ENCODE results near the gene YEATS2. TPM values are rescaled to one million over a fixed set of nuclear protein-coding genes. Genes with fewer than 3 reads are reported as not detected.

The YEATS2 gene
- total RNA-seq, 3 donors from 2014 or later (not counting 1 experiment from before 2014, with no cell fraction given), result 23.1 to 25.8 (median 25.2) TPM

DNA sequence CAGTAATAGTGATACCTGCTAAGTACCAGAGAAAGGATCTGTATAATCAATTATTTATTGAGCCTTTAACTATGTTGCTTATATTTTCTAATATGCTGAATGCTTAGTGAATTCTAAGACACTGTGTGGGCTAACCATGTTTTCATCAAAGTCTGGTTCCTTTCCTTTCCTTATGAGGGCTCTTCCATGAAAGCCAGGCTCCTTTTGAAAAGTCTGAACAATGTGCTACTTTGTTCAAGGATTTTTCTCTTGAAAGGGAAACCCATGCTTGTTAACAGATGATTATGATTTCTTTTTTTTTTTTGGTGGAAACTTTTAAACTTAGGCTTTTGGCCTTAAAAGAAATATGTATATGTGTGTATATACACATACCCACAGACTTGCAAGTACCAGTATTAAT, 17.0 kb downstream of the YEATS2 start:
- no peaks in the 10 kb centered on the region for H3K27me3 Mint-ChIP-seq (ENCODE audit: low read depth in 2 of 2)
- TF ChIP-seq CTCF (IDR thresholded peaks at IDR 0.05), result no peak
- no peak overlapping the region for H3K27ac ChIP-seq (ENCODE audit: low read length)
- DNase-seq (no peak), ATAC-seq (no peak)
- H3K4me1 Mint-ChIP-seq, result peaks cover 9 to 15% of the 10 kb centered on the region in 2 donors
- no peaks in the 10 kb centered on the region for H3K27me3 ChIP-seq (ENCODE audit: control insufficient read depth, insufficient read depth, low read length)
- no peaks in the 10 kb centered on the region for H3K4me1 ChIP-seq (ENCODE audit: control insufficient read depth, insufficient read depth, low read length)
- intact Hi-C loops (cut with micrococcal nuclease), result no loop called here
- no peaks in the 10 kb centered on the region for H3K9me3 ChIP-seq (ENCODE audit: control insufficient read depth, insufficient read depth, low read length)
- peaks cover 17% of the 10 kb centered on the region for H3K36me3 Mint-ChIP-seq
- no peak overlapping the region for H3K4me3 ChIP-seq (ENCODE audit: low read length)
- no peak overlapping the region for H3K27ac Mint-ChIP-seq
- H3K36me3 ChIP-seq (ENCODE audit: control insufficient read depth, insufficient read depth, low read length), result peaks cover 22% of the 10 kb centered on the region
- H3K4me3 Mint-ChIP-seq, result no peak overlapping the region
- no peaks in the 10 kb centered on the region for H3K9me3 Mint-ChIP-seq

DNA sequence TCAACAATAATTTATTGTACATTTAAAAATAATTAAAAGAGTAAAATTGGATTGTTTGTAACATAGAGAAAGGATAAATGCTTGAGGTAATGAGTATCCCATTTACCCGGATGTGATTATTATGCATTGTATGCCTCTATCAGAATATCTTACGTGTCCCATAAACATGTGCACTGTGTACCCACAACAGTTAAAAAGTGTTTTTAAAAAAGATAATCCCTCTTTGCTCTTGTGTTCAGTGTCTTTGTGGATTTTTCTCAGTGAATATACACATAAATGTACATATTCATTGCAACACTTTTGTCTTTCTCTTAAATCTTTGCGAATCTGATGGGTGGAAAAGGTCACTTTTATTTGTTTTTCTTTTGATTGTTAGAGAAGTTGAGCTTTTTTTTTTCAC, 20.4 kb downstream of the YEATS2 start:
- TF ChIP-seq CTCF (IDR thresholded peaks at IDR 0.05), result no peak
- Mint-ChIP-seq H3K4me3 (no peak overlapping the region), H3K27ac (no peak overlapping the region), H3K27me3 (ENCODE audit: low read depth in 2 of 2) (no peaks in the 10 kb centered on the region), H3K36me3 (peaks cover 30% of the 10 kb centered on the region), H3K9me3 (no peaks in the 10 kb centered on the region), H3K4me1 (peaks cover 5 to 7% of the 10 kb centered on the region in 2 donors)
- no peaks in the 10 kb centered on the region for H3K4me1 ChIP-seq (ENCODE audit: control insufficient read depth, insufficient read depth, low read length)
- WGBS (ENCODE audit: insufficient coverage), result 86% methylated on average over 1 of the region's 3 CpGs
- no peak overlapping the region for H3K27ac ChIP-seq (ENCODE audit: low read length)
- no peak for ATAC-seq
- H3K9me3 ChIP-seq (ENCODE audit: control insufficient read depth, insufficient read depth, low read length), result no peaks in the 10 kb centered on the region
- H3K27me3 ChIP-seq (ENCODE audit: control insufficient read depth, insufficient read depth, low read length), result no peaks in the 10 kb centered on the region
- intact Hi-C loops (cut with micrococcal nuclease), result no loop called here
- no peak for DNase-seq
- H3K4me3 ChIP-seq (ENCODE audit: low read length), result no peak overlapping the region
- H3K36me3 ChIP-seq (ENCODE audit: control insufficient read depth, insufficient read depth, low read length), result peaks cover 40% of the 10 kb centered on the region

GRCh38 chr3:183725387-183725786, 27.8 kb downstream of the YEATS2 start:
- H3K4me3 Mint-ChIP-seq, result no peak overlapping the region
- H3K9me3 ChIP-seq (ENCODE audit: control insufficient read depth, insufficient read depth, low read length), result no peaks in the 10 kb centered on the region
- intact Hi-C loops (cut with micrococcal nuclease), result no loop called here
- H3K27me3 Mint-ChIP-seq (ENCODE audit: low read depth in 2 of 2), result no peaks in the 10 kb centered on the region
- no peaks in the 10 kb centered on the region for H3K4me1 ChIP-seq (ENCODE audit: control insufficient read depth, insufficient read depth, low read length)
- DNase-seq, result no peak
- 81% methylated on average over 6 of the region's 6 CpGs for WGBS (ENCODE audit: insufficient coverage)
- TF ChIP-seq CTCF (IDR thresholded peaks at IDR 0.05), result no peak
- H3K4me1 Mint-ChIP-seq, result no peaks in the 10 kb centered on the region
- no peaks in the 10 kb centered on the region for H3K9me3 Mint-ChIP-seq
- H3K4me3 ChIP-seq (ENCODE audit: low read length), result no peak overlapping the region
- no peak overlapping the region for H3K27ac ChIP-seq (ENCODE audit: low read length)
- no peaks in the 10 kb centered on the region for H3K27me3 ChIP-seq (ENCODE audit: control insufficient read depth, insufficient read depth, low read length)
- no peak for ATAC-seq
- peaks cover 13% of the 10 kb centered on the region for H3K36me3 Mint-ChIP-seq
- peaks cover 62% of the 10 kb centered on the region for H3K36me3 ChIP-seq (ENCODE audit: control insufficient read depth, insufficient read depth, low read length)
- no peak overlapping the region for H3K27ac Mint-ChIP-seq

DNA sequence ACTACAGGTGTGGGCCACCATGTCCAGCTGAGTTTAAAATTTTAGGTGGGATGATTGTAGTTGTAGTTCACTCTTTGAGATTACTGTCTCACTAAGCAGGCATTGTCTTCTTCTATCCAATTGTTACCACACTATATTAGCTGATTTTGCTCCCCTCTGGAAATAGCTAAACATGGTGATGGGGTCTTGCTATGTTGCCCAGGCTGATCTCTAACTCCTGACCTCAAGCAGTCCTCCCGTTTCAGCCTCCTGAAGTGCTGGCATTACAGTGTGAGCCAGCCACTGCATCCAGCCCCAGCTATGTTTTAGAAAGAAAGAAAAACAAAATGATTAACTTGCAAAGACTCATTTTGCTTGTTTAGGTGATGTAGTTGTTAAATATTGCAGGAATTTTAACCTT, 30.6 kb downstream of the YEATS2 start:
- H3K4me3 ChIP-seq (ENCODE audit: low read length), result no peak overlapping the region
- H3K27me3 Mint-ChIP-seq (ENCODE audit: low read depth in 2 of 2), result no peaks in the 10 kb centered on the region
- ATAC-seq (no peak), DNase-seq (no peak)
- no peak overlapping the region for H3K4me3 Mint-ChIP-seq
- H3K36me3 ChIP-seq (ENCODE audit: control insufficient read depth, insufficient read depth, low read length), result peaks cover 55% of the 10 kb centered on the region
- TF ChIP-seq CTCF (IDR thresholded peaks at IDR 0.05), result no peak
- H3K27me3 ChIP-seq (ENCODE audit: control insufficient read depth, insufficient read depth, low read length), result no peaks in the 10 kb centered on the region
- no peaks in the 10 kb centered on the region for H3K9me3 ChIP-seq (ENCODE audit: control insufficient read depth, insufficient read depth, low read length)
- no peaks in the 10 kb centered on the region for H3K4me1 Mint-ChIP-seq
- no peaks in the 10 kb centered on the region for H3K4me1 ChIP-seq (ENCODE audit: control insufficient read depth, insufficient read depth, low read length)
- no peak overlapping the region for H3K27ac ChIP-seq (ENCODE audit: low read length)
- H3K27ac Mint-ChIP-seq, result no peak overlapping the region
- no peaks in the 10 kb centered on the region for H3K36me3 Mint-ChIP-seq
- intact Hi-C loops (cut with micrococcal nuclease), result no loop called here
- WGBS (ENCODE audit: insufficient coverage), result 100% methylated on average over 1 of the region's 1 CpG
- H3K9me3 Mint-ChIP-seq, result no peaks in the 10 kb centered on the region
